ENCODE results near the gene GMPPA.

- no peak for TF ChIP-seq CTCF (IDR thresholded peaks at IDR 0.05; ENCODE audit: low read depth, low read length)
- TF ChIP-seq MAX (IDR thresholded peaks at IDR 0.05; ENCODE audit: low read depth, low read length) = no peak
- no peak for TF ChIP-seq MYC (IDR thresholded peaks at IDR 0.05; ENCODE audit: low read depth, low read length)
Observed at GRCh38 chr2:219555956-219556355, 57.3 kb downstream of the GMPPA start.
